Chondrocyte (in vitro differentiated cells): ENCODE data around the gene WDFY3. TPM values are rescaled to one million over a fixed set of nuclear protein-coding genes. Genes with fewer than 3 reads are reported as not detected.

Experiments
- DNase-seq: peaks from one replicate; pipeline ENCODE4 v3.0.0; 2021; ENCODE audit warnings: mixed read lengths, low spot score
- H3K27ac Mint-ChIP-seq: one replicate; pipeline ENCODE4 v1.8.0; 2021; ENCODE audit warnings: mild to moderate bottlenecking, moderate library complexity, mixed read lengths; ENCODE audit not compliant: unreplicated experiment
- H3K27me3 Mint-ChIP-seq: 2 replicates; pipeline ENCODE4 v1.8.0; 2021; ENCODE audit warnings: low read depth, mixed read lengths
- H3K36me3 Mint-ChIP-seq: 2 replicates; pipeline ENCODE4 v1.8.0; 2021; ENCODE audit warnings: low read depth, mixed read lengths
- H3K4me1 Mint-ChIP-seq: 2 replicates; pipeline ENCODE4 v1.8.0; 2021; ENCODE audit warnings: low read depth, mild to moderate bottlenecking, mixed read lengths
- H3K4me3 Mint-ChIP-seq: one replicate; pipeline ENCODE4 v1.8.0; 2021; ENCODE audit warnings: mild to moderate bottlenecking, moderate library complexity, mixed read lengths; ENCODE audit not compliant: unreplicated experiment
- H3K9me3 Mint-ChIP-seq: 2 replicates; pipeline ENCODE4 v1.8.0; 2021; ENCODE audit warnings: low read depth, mixed read lengths
- total RNA-seq: library from RNA; stranded (reverse); gene quantifications from 3 replicates; pipeline ENCODE4 v1.2.1, GENCODE V29; 2021
- TF ChIP-seq, protein P1 (sequence below): fragments of 200-600 bp; sonication (generic); IDR thresholded peaks from 2 replicates; pipeline ENCODE4 v1.5.0; 2021; ENCODE audit warnings: antibody characterized with exemption, mild to moderate bottlenecking, moderate library complexity

Gene WDFY3
- total RNA-seq, 1 donor from 2014 or later, result 61.9 TPM

DNA sequence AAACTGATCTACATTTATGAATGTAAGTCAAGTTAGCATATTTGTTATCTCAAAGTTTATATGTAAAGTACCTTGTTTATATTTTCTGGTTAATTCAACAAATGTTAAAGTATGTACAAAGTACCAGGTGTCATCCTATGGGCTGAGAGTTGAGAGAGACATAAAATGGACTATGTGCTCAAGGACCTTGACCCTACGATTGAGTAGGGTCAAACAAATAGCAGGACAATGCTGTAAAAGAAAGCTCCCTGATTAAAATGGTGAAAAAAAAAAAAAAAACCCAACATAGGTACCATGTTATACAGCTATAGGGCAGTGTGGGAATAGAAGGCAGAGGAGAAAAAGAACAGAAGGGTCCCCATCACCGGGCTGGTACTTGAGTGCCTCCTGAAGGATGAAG, 260.2 kb downstream of the WDFY3 start:
- H3K27ac Mint-ChIP-seq, result no peak overlapping the region
- H3K36me3 Mint-ChIP-seq, result peaks cover 39% of the 10 kb centered on the region
- H3K9me3 Mint-ChIP-seq, result no peaks in the 10 kb centered on the region

DNA sequence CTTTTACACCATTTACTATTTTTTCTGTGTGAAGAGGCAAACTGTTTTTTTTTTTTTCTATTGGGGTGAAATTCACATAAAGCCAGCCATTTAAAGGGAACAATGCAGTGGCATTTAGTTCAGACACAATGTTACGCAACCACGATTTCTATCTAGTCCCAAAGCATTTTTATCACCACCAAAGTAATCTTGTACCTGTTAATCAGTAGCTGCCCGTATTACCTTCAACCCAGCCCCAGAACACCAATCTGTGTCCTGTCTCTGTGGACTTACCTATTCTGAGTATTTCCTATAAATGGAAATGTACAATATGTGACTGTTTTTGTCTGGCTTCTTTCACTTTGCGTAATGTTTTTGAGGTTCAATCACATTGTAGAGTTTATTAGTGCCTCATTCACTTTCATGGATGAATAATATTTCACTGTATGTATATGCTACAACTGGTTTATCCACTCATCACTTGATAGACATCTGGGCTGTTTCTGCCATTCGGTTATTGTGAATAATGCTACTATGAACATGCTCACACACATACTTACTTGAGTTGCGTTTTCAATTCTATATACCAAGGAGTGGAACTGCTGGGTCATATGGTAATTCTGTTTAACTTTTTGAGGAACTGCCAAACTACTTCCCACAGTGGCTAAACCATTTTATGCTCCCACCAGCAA, 267.4 kb downstream of the WDFY3 start:
- no peak overlapping the region for H3K27ac Mint-ChIP-seq
- no peak for DNase-seq
- no peak overlapping the region for H3K4me3 Mint-ChIP-seq
- no peaks in the 10 kb centered on the region for H3K9me3 Mint-ChIP-seq
- TF ChIP-seq, protein P1, sequence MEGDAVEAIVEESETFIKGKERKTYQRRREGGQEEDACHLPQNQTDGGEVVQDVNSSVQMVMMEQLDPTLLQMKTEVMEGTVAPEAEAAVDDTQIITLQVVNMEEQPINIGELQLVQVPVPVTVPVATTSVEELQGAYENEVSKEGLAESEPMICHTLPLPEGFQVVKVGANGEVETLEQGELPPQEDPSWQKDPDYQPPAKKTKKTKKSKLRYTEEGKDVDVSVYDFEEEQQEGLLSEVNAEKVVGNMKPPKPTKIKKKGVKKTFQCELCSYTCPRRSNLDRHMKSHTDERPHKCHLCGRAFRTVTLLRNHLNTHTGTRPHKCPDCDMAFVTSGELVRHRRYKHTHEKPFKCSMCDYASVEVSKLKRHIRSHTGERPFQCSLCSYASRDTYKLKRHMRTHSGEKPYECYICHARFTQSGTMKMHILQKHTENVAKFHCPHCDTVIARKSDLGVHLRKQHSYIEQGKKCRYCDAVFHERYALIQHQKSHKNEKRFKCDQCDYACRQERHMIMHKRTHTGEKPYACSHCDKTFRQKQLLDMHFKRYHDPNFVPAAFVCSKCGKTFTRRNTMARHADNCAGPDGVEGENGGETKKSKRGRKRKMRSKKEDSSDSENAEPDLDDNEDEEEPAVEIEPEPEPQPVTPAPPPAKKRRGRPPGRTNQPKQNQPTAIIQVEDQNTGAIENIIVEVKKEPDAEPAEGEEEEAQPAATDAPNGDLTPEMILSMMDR, result no peak
- H3K27me3 Mint-ChIP-seq, result no peaks in the 10 kb centered on the region
- H3K36me3 Mint-ChIP-seq, result peaks cover 37% of the 10 kb centered on the region
- peaks cover 4% of the 10 kb centered on the region for H3K4me1 Mint-ChIP-seq

More for the DNA sequence above, 260.2 kb downstream of the WDFY3 start:
- DNase-seq, result no peak
- Mint-ChIP-seq H3K4me3 (no peak overlapping the region), H3K4me1 (no peaks in the 10 kb centered on the region), H3K27me3 (no peaks in the 10 kb centered on the region)
- TF ChIP-seq, protein P1, result no peak

DNA sequence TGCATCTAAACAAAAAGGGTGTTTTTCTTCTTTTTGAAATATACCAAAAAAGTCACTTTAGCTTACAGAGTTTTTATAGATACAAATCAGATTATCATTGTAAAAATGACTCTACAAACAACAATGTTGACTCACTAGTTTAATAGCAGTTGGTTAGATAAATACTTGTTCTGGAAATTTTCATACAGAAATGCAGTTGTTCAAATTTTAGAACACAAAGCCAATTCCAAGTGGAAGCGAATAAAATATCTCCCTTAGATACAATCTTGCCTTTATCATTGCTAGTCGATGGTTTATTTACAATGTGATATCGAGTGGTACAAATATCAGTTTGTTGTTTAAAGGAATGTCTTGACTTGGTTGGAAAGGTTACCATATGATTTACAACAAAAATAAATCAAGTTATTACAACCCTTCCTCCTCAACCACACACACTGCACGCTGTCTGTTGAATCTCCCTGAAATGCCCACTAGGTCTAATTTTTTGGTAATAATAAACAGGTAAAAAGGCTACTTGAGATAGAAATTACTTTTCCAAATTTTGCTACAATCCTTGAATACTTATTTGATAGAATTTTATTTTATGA, 268.8 kb downstream of the WDFY3 start:
- Mint-ChIP-seq H3K36me3 (peaks cover 31% of the 10 kb centered on the region), H3K4me3 (no peak overlapping the region), H3K27me3 (no peaks in the 10 kb centered on the region), H3K27ac (no peak overlapping the region), H3K9me3 (no peaks in the 10 kb centered on the region), H3K4me1 (peaks cover 7% of the 10 kb centered on the region)
- TF ChIP-seq, protein P1, result no peak
- DNase-seq, result no peak

- TF ChIP-seq, protein P1, result no peak
- Mint-ChIP-seq H3K36me3 (peaks cover 31% of the 10 kb centered on the region), H3K4me3 (no peak overlapping the region), H3K9me3 (no peaks in the 10 kb centered on the region), H3K4me1 (peaks cover 12% of the 10 kb centered on the region), H3K27me3 (no peaks in the 10 kb centered on the region), H3K27ac (no peak overlapping the region)
- DNase-seq, result no peak
Observed at GRCh38 chr4:84697159-84697558, 269.3 kb downstream of the WDFY3 start.

- no peaks in the 10 kb centered on the region for H3K27me3 Mint-ChIP-seq
- DNase-seq, result no peak
- no peak overlapping the region for H3K4me3 Mint-ChIP-seq
- peaks cover 19% of the 10 kb centered on the region for H3K36me3 Mint-ChIP-seq
- H3K27ac Mint-ChIP-seq, result peak overlapping the region; percentile 81
- no peaks in the 10 kb centered on the region for H3K9me3 Mint-ChIP-seq
- peaks cover 42% of the 10 kb centered on the region for H3K4me1 Mint-ChIP-seq
- TF ChIP-seq, protein P1, result no peak
Observed at GRCh38 chr4:84691800-84692199, 274.7 kb downstream of the WDFY3 start.
